Measurements from ENCODE around the gene TOB2.
A peak's percentile ranks its signal among the peaks of the same experiment; 100 is the strongest.
"Not testable (repeated sequence)": the region's sequence is repeated elsewhere in the genome, so short reads cannot be mapped to it uniquely, and the experiment has no call there.

Gene TOB2

DNA sequence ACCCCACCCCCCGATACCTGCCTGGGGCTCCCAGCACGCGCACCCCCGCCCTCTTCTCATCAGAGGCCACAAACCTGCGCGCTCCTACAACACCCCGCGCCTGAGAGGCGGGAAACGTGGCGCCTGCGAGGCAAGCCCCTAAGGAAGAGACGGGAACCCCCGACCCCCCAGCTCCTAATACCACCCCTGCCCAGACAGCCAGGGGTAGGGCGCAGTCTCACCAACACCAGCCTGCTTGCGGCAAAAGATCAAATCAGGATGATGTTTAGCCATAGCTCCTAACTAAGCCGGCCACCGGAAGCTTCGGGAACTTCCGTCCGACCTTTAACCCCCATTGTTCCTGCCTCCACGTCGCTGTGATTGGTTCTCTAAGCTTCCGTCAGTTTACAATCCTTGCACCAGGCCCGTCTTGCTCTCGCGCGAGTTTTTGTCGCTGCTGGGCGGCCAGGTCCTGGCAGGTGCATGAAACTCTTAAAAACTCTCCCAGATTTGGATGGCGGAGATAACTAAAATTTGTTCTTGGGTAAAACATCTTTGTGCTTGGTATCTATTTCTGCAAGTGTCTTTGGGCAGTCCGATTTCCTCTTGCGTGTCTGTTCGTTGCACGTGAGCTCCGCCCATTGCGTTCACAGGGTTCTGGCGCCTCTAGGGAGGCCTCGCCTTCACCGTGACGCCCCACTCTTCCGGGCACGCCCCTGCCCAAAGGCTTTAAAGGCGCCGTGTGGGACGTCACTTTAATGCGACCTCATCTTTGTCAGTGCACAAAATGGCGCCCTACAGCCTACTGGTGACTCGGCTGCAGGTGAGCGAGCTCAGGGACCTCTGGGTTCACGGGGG lies 22.0 kb upstream of the TOB2 start, which contains the start of the genes ACO2 and PHF5A:
Gene ACO2, plus strand, starts transcription at position 737 of the 837 bp plus-strand sequence. Its CDS starts 30 bp downstream, at position 767.
Gene PHF5A, minus strand, starts transcription at position 312 of the 837 bp plus-strand sequence. Its CDS starts 39 bp downstream, at position 273.
- DNase-seq (ENCODE audit: low spot score): peak; percentile 83

DNA sequence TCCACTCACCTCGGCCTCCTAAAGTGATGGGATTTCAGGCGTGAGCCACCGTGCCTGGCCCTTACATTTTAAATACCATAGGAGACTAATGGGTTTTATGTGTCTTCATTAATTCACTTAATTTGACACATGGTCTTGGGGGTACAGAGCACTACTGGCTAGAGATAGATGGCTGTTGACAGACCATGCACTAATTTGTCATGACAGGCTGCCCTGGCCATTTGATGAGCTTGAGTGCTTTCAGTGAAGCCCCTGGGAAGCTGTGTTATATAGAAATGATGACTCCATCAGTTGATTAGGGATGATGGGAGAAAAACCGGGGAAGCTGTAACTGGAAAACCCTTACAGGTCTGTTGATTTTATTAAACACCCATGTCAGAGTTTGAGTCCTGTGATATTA lies 15.3 kb upstream of the TOB2 start:
- no peak for DNase-seq (ENCODE audit: low spot score)

DNA sequence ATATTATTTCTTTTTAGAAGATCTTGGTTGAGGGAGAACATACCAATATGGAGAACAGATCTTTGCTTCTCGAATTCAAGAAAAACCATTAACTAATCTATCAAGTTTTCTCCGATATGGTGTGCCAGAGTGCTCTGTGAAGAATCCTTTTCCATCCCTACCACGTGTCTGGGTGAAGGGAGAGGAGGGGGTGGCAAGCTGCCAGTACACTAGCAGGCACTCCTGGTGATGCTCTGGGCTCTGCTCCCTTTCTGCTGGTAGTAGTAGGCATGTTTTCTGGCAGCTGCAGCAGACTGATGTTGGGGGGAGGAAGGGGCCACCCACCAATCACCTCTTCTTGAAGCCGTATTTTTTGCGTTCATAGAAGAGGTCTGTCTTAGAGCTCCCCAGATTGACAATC lies 13.5 kb upstream of the TOB2 start:
- DNase-seq (ENCODE audit: low spot score): not testable (repeated sequence)

DNA sequence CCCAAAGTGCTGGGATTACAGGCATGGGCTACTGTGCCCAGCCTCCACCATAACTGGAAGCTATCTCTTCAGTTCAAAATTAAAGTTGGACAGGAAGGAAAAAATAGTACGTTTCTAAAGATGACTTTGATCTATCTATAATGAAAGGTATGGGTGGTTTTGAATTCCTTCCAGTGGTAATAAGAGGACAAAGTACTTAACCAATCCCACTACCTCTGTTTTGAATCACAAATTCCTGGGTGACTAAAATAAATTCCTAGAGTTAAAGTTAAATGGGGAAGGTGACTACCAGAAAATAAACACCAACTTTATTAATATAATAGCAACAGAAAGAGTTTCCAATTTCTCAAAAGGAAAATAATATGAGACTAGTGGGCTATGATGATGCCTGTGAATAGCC lies 12.8 kb upstream of the TOB2 start:
- DNase-seq (ENCODE audit: low spot score): no peak

DNA sequence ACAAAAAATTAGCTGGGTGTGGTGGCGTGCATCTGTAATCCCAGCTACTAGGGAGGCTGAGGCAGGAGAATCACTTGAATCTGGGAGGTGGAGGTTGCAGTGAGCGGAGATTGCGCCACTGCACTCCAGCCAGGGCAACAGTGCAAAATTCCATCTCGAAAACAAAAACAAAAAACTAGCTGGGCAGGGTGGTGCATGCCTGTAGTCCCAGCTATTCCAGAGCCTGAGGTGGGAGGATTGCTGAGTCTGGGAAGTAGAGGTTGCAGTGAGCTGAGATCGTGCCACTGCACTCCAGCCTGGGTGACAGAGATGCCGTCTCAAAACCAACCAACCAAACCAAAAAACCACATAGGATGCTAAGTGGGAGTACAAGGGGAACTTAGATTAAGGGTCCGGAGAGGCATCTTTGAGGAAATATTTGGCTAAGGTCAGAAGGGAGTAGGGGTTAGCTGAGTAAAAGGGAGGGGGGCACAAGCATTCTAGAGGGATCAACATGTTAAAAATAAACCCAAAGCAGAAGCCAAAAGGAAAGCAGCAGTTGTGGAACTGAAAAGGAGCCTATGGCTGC lies 11.6 kb upstream of the TOB2 start:
- DNase-seq (ENCODE audit: low spot score): no peak

DNA sequence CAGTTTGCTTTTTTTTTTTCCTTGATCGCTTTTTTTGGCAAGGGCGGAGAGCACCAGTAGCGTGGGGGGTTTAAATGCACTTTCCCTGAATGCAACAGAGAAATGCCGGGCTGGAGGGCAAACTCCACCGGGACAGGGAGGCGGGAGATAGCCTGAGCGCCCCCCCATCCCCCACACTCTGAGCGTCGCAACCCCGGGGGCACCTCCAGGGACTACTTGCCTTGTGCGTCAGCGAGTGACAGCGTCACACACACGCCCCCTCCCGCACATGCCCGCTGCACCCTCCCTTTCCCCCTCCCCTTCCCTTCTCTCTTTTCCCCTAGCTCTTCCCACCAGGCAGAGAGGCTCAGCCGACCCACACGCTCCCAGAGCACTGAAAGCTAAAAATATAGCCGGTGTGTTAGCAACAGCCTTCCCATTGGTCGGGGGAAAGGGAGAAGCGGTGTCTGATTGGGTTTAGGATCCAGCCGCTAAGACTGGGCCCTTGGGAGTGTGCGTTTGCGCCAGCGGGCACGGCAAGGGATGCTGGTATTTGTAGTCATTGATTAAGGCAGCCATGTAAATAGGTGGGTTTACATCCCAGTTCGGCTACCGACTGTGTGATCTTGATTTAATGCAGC lies 1.7 kb upstream of the TOB2 start:
- DNase-seq (ENCODE audit: low spot score): peak; percentile 79

DNA sequence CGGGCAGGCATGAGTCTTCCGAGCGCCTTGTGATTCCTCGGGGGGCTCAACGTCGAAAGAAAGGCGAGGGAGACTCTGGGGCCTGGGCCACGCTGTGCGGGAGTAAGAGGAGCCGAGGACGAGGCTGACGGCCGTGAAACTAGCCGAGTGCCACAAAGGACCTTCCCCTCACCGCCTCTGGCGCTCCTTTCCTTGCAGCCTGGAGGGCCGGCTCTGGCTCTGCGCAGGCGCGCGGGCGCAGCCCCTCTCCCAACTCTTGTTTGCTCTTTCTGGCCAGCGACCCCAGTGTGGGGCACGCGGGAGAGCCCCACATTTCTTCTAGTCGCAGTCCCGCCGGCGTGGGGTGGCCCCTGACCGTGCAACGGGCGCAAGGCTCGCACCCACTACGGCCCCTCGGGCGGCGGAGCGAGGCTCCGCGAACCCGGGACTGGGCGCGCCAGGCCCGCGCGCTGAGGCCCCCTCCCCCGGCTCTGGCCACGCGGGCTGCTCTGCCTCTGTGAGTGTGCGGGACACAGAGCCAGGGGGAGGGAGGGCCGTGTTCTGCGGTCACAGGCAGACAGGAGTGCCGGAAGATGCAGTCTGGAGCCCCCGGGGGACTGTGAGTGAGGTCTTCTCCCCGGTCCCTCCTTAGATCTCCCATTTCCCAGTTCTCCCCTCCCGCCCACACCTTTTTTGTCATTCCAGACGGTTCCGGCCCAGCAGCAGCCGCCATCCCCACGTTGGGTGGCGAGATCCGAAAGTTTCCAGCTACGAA lies 1.0 kb upstream of the TOB2 start:
- no peak for DNase-seq (ENCODE audit: low spot score)

DNA sequence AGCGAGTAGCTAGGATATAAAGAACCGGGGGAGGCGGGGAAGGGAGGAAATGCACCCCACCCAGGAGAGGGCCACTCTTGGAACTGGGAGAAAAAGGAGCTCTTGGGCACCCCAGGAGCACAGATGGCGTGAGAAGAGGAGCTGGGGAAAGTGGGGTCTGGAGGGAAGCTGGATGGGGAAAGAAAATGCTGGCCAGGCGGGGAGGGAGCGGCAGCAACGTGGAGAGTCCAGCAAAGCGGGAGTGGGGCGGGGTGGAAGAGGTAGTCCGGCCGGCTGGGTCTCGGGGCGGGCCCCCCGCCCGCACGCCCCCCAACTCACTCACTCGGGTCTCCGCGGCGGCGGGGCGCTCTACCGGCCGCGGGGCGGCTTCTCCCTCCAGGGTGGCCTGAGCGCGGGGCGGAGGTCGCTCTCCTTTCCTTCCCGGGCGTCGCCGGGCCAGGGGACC lies 522 bp downstream of the TOB2 start:
- no peak for DNase-seq (ENCODE audit: low spot score)

DNA sequence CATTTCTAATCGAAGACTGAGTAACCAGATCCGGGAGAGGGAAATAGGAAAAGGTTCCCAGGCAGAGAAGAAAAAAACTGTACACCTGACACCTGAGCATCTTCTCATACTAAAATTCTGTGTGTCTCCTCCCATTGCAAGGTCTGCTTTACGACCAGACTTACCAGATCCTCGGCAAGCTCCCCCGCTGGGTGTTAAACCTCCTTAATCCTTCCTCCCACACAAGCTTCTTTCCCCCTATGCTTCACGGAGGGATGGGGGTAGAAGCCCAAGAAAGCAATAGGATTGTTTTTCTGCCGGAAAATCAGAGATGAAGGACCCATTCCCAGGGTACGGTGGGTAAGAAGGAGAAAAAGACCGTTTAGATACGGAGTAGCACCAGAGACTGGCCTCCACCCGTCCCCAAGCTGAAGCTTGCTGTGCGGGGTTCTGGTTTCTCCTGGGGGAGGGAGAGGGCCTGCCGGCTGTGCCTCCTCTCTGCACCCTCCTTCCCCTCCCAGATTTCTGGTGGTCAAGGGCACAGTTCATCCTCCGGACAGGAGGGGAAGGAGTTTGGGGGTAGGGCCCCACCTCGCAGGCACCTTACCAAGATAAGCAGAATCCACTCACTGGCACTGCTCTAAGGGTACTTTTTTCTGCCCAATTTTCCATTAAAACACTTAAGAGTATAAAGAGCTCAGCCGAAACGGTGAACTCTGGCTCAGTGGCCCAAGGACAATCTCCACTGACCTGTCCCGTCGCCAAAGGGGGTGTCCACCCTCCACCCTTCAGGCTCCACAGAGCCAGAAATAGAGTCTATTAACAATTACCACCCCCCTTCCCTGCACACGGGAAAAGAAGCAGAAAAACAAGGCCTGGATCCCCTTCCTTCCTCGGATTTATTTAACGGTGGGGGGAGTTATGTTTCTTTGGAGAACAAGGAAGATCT lies 1.2 kb downstream of the TOB2 start:
- no peak for DNase-seq (ENCODE audit: low spot score)

DNA sequence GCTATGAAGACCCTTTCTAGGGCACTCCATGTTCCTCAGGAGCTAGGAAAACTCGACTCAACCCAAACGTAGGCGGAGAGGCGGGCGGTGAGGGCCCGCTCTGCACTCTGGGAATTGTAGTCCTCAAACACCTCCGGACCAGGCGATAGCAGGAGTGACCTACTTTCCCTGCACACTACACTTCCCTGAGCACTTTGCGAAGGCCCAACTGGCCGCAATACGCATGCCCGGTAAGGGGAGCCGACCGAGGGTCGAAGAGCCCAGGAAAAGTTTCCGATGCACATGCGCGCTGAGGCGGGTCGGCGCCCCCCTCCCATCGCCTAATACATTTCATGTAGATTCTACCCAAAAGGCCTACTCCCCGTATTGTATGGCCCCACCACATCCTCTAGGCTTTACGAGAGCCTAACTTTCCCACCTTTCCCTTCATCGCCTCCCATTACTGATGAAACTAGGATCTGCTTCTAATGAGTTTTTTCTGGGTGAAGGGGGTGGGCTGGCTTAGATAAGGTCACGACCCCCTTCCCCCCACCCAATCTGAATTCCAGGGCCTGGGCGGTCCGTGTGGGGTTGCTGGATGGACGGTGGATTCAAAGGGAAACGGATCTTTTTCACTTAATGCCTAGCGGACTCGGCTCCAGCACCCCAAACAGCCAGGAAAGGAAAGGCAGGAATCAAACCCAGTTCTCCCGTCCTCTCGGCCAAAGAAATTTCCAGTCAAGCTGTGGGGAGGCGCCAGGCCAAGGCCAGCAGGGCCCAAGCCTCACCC lies 2.1 kb downstream of the TOB2 start:
- peak; percentile 84 for DNase-seq (ENCODE audit: low spot score)

DNA sequence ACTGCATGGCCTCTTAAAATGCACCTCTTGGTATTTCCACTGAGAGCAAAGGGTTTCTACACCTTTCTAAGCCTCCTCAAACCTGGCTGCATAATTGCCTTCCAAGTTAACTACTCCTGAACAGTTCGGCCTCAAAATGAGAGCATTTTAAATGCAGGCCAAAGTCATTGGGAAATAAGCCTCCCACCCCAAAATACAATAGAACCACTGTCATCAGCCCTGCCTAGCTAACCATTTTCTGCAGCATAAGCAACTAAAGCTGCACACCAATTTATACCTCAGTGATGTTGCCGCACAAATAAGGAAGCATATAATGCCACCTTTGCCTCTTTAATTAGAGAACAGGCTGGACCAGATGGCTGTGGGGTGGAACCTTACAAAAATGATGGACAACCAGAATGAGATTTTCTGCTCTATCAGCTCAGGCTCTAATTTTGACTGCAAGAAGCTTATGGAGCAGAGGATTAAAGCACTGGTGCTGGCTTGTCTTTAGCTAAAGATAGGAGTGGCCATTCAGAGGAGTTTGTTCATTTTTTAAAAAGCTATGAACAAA lies 4.3 kb downstream of the TOB2 start:
- DNase-seq (ENCODE audit: low spot score): no peak

DNA sequence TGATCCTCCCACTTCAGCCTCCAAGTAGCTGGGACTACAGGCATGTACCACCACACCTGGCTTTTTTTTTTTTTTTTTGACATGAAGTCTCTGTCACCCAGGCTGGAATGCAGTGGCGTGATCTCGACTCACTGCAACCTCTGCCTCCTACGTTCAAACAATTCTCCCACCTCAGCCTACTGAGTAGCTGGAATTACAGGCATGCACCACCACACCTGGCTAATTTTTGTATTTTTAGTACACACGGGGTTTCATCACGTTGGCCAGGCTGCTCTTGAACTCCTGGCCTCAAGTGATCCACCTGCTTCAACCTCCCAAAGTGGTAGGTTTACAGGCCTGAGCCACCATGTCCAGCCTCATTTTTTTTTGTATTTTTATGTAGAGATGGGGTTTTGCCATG lies 6.1 kb downstream of the TOB2 start:
- DNase-seq (ENCODE audit: low spot score): not testable (repeated sequence)

DNA sequence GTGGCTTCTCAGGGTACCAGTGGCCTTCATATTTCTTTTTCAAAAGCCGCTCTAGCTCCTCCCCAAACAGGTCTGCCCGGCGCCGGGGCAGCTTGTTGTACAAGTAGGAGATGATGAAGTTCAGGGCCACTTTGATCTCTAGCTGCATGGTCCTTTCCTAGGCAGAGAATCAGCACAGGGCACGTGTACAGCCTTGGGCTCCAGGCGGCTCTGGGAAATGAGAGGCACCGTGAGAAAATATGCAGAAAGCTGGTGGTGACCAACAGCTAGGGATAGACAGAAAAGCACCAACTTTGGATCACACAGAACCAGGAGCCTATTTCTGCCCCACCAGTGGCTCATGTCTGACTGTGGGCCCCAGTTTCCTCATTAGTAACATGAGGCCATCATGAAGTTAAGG lies 9.4 kb downstream of the TOB2 start:
- no peak for DNase-seq (ENCODE audit: low spot score)

DNA sequence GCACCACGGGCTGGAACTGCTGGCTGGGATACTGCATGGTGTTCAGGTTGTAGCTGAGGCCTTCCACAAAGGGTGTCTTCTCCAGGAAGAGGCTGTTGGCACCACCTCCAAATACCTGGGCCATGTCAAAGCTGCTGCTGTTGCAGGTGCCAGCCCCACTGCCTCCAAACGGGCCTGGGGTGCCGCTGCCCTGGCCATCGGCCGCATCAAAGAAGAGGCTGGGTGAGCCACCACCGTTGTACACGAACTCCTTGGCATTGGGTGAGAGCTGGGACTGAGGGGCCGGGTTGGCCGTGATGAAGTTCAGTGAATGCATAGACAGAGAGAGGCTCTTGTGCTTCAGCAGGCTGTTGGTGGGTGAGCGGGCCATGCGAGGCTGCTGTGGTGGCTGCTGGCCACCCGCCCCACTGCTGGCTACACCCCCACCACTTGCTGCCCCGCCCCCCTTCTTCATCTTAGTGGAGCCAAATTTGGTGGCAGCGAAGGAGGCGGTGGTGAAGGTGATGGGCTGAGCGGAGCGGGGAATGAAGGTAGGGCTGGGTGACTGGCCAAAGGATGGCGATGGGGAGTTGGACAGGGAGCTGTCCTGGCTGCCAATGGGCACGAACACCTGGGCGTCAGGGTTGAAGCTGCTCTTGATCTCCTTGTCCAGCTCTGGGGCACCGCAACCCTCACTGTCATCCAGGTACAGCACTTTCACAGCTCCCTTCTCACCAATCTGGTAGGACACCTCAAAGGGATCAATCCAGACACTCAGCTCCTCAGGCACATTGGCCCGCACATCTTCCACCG lies 10.1 kb downstream of the TOB2 start:
- no peak for DNase-seq (ENCODE audit: low spot score)

DNA sequence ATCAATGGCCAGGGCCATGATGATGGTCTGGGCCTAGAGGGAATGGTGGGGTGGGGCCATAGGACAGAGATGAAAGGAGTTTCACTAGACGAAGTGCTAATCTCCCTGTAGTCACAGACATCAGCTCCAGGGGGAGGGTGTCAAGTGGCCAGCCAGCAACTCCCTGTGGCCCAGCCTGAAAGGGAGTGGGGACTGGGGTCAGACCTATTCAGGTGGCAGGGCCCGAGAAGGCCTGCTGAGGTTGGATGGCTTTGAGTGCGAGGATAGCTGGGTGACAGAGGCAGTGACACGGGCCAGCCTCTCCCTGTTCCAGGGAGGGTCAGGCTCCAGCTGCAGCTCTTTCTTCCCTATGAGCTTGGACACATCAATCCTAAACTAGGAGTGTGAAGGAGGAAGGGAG lies 11.0 kb downstream of the TOB2 start:
- no peak for DNase-seq (ENCODE audit: low spot score)

DNA sequence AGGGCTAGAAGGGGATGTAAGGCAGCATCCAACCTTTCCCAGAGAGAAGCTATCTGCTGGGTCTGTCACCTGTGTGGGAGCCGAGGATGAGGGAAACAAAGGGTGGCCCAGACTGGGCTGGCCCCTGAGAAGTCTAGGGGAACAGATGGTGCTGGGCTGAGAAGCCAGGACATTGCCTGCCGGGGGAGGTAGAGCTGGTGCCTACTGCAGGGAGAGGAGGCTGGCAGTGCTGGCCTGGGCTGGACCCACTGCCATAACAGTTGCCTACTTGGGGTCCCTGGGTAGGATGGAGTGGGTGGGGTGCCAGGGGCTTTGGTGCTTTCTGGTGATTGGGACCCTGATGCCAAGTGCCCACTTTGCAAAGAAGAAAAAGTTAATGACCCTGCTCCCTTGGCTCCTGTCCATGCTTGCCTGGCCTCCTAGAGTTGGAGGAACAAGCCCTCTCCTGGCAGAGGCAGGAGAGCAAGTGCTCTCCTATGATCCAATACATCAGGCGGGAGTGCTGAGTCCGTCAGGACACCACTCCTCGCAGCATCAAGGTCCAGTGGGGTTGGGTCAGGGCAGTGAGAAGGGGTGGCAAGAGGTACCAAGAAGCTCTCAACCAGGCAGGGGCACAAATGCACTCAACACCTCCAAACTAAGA lies 12.1 kb downstream of the TOB2 start:
- not testable (repeated sequence) for DNase-seq (ENCODE audit: low spot score)

DNA sequence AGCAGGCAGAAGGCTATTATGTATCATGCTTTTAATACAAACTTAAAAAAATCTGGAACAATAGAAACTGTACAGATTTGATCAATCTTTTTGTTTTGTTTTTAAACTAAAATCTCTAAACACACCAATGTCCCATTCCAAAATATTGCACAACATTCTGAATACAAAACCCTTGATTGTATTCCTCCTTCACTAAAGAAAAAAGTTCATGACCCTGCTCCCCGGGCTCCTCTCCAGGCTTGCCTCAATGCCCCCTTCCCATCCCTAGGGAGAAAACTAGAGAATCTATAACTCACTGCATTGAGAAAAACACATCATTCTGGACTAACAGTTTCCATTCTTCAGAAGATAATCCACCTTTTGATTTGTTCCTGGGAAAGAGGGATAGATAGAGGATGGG lies 13.1 kb downstream of the TOB2 start:
- DNase-seq (ENCODE audit: low spot score): not testable (repeated sequence)

DNA sequence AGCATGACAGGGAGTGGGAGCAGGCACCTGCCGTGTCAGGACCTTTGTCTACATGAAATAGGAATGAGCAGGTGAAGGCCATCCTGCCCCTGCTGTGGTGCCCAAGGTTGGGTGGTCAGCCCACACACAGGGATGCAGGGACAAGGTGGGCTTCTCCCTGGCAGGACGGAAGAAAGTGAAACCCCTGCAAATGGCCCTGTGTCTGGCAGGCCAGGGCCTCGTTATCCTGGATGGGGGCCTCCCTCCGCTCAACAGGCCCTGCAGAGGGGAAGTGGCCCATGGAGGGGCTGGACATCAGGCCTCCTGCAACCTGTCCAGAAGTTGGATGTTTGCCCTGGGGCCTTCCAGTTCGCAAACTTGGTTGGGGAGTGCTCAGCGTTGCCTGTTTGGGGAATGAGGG lies 14.9 kb downstream of the TOB2 start:
- DNase-seq (ENCODE audit: low spot score): peak; percentile 4

DNA sequence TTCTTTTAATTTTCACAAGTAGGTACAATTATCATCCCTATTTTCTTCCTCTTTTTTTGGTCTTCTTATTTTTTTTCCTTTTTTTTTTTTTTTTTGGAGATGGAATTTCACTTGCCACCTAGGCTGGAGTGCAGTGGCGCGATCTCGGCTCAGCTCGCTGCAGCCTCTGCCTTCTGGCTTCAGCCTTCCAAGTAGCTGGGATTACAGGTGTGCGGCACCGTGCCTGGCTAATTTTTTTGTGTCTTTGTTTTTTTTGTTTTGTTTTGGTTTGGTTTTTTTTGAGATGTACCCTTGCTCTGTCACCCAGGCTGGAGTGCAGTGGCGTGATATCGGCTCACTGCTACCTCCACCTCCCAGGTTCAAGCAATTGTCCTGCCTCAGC lies 16.7 kb downstream of the TOB2 start:
- no peak for DNase-seq (ENCODE audit: low spot score)

All from HuH-7.5 (cell line).